ENCODE measurements around the gene HOXC12. TPM values are rescaled to one million over a fixed set of nuclear protein-coding genes. Genes with fewer than 3 reads are reported as not detected.

Gene HOXC12
- total RNA-seq, 4 donors from 2014 or later: not detected

DNA sequence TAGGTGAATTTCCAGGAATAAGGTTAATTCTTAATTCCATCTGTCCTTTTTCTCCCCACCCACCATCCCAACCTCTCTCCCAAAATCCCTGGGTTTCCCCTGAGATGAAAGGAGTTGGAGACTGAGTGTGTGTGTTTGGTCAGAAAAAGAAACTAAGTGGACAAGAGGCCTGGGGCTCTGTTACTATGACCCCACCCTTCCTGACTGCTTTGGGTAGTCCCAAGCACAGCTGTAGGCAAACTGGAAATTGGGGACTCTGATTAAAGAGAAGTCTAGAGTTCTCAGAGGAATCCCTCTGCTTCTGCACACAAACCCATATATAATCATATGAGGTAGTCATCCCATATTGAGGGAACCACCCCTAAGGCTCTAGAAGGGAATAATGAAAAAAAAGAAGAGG lies 7.0 kb upstream of the HOXC12 start:
- Histone ChIP-seq H3K9me3 (no peaks in the 10 kb centered on the region), H3K27me3 (peaks cover 61% of the 10 kb centered on the region), H3K27ac (no peak overlapping the region), H3K4me3 (replicated peaks in 1 of 3) (no peak overlapping the region), H3K36me3 (no peaks in the 10 kb centered on the region), H3K4me1 (peaks cover 0 to 7% of the 10 kb centered on the region in 2 donors)
- TF ChIP-seq, protein P1, sequence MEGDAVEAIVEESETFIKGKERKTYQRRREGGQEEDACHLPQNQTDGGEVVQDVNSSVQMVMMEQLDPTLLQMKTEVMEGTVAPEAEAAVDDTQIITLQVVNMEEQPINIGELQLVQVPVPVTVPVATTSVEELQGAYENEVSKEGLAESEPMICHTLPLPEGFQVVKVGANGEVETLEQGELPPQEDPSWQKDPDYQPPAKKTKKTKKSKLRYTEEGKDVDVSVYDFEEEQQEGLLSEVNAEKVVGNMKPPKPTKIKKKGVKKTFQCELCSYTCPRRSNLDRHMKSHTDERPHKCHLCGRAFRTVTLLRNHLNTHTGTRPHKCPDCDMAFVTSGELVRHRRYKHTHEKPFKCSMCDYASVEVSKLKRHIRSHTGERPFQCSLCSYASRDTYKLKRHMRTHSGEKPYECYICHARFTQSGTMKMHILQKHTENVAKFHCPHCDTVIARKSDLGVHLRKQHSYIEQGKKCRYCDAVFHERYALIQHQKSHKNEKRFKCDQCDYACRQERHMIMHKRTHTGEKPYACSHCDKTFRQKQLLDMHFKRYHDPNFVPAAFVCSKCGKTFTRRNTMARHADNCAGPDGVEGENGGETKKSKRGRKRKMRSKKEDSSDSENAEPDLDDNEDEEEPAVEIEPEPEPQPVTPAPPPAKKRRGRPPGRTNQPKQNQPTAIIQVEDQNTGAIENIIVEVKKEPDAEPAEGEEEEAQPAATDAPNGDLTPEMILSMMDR (IDR thresholded peaks at IDR 0.05): no peak
- no peak for TF ChIP-seq POLR2A (IDR thresholded peaks at IDR 0.05)
- no peak for DNase-seq
- intact Hi-C loops (cut with DNase I): no loop called here

- WGBS, 2 donors: 39 to 47% methylated on average over 3 to 9 of the region's 9 CpGs
- no peak for TF ChIP-seq POLR2A (IDR thresholded peaks at IDR 0.05)
- TF ChIP-seq, protein P1 (IDR thresholded peaks at IDR 0.05): no peak
- DNase-seq: no peak
- H3K4me3 ChIP-seq (replicated peaks in 1 of 3): no peak overlapping the region
- peaks cover 67% of the 10 kb centered on the region for H3K27me3 ChIP-seq
- intact Hi-C loops (cut with DNase I): no loop called here
- no peaks in the 10 kb centered on the region for H3K36me3 ChIP-seq
- H3K27ac ChIP-seq: no peak overlapping the region
- H3K4me1 ChIP-seq: peaks cover 5 to 7% of the 10 kb centered on the region in 2 donors
- H3K9me3 ChIP-seq: no peaks in the 10 kb centered on the region
Measured at GRCh38 chr12:53948650-53949593, 5.8 kb upstream of the HOXC12 start.

- H3K4me1 ChIP-seq: peaks cover 5 to 8% of the 10 kb centered on the region in 2 donors
- peaks cover 68% of the 10 kb centered on the region for H3K27me3 ChIP-seq
- no peaks in the 10 kb centered on the region for H3K9me3 ChIP-seq
- DNase-seq: no peak
- TF ChIP-seq, protein P1 (IDR thresholded peaks at IDR 0.05): no peak
- WGBS, 2 donors: 2 to 5% methylated on average over 23 to 26 of the region's 34 CpGs
- H3K36me3 ChIP-seq: no peaks in the 10 kb centered on the region
- no peak overlapping the region for H3K27ac ChIP-seq
- intact Hi-C loops (cut with DNase I): no loop called here
- H3K4me3 ChIP-seq (replicated peaks in 1 of 3): no peak overlapping the region
Measured at GRCh38 chr12:53949631-53950436, 4.9 kb upstream of the HOXC12 start.

DNA sequence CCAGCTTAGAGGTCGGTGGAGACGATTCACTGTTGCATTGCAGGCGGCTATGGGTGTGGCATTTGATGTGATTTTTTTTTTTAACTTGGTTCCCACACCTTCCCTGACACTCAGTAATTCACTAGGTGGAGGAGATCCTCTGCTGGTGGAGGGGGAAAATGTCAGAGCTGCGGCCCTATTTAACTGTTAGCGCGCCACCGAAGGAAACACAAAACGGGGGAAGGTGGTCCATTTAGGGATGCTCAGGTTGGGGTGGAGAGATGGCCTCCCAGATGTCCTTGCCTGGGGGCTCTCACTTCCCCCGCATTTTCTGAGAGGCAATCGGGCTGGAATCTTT lies 4.3 kb upstream of the HOXC12 start:
- no peaks in the 10 kb centered on the region for H3K36me3 ChIP-seq
- H3K4me1 ChIP-seq: peaks cover 5 to 13% of the 10 kb centered on the region in 2 donors
- H3K4me3 ChIP-seq (replicated peaks in 1 of 3): no peak overlapping the region
- DNase-seq: no peak
- H3K9me3 ChIP-seq: no peaks in the 10 kb centered on the region
- H3K27me3 ChIP-seq: peaks cover 68% of the 10 kb centered on the region
- TF ChIP-seq, protein P1 (IDR thresholded peaks at IDR 0.05): no peak
- TF ChIP-seq POLR2A (IDR thresholded peaks at IDR 0.05): no peak
- 2 to 5% methylated on average over 10 of the region's 10 CpGs for WGBS, 2 donors
- intact Hi-C loops (cut with DNase I): no loop called here
- H3K27ac ChIP-seq: no peak overlapping the region

Measured in thyroid gland (tissue), 4 donors.